Peyer's patch (tissue), 4 donors: ENCODE results near the gene APPL2.

Experiments
- POLR2A ChIP-seq, 2 donors: fragments of 450-650 bp; IDR thresholded peaks; one replicate each; pipeline ENCODE4 v1.5.1; 2017; ENCODE audit warnings: antibody characterized with exemption in 2 of 2, mild to moderate bottlenecking in 2 of 2, moderate library complexity in 2 of 2
- TF ChIP-seq, protein P1 (sequence below), 6 experiments: fragments of 450-650 bp in 4 of 6; fragments of 200-600 bp in 2 of 6; sonication (generic) in 1 of 6; IDR thresholded peaks; one replicate each; pipeline ENCODE4 v1.5.1; 2017 to 2019; ENCODE audit warnings: antibody characterized with exemption in 6 of 6, mild to moderate bottlenecking in 3 of 6, moderate library complexity in 1 of 6

DNA sequence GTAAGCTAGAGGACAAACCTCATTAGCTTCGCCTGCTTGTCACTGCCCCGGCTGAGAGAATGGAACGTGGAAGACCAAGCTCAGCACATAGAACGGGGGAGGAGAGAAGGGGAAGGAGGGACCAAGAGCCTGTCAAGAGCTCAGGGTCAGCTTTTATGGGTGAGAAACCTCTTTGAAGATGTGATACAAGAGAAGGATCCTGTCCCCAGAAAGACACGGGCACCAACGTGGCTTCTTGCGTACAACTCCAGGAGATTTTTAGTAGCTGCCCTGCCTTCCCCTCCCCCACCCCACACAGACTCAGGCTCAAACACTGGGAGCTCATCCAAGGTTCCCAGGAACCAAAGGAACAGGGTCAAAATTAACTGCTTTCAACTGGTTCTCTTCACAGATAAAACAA is 34.7 kb downstream of the APPL2 start:
- TF ChIP-seq, protein P1, sequence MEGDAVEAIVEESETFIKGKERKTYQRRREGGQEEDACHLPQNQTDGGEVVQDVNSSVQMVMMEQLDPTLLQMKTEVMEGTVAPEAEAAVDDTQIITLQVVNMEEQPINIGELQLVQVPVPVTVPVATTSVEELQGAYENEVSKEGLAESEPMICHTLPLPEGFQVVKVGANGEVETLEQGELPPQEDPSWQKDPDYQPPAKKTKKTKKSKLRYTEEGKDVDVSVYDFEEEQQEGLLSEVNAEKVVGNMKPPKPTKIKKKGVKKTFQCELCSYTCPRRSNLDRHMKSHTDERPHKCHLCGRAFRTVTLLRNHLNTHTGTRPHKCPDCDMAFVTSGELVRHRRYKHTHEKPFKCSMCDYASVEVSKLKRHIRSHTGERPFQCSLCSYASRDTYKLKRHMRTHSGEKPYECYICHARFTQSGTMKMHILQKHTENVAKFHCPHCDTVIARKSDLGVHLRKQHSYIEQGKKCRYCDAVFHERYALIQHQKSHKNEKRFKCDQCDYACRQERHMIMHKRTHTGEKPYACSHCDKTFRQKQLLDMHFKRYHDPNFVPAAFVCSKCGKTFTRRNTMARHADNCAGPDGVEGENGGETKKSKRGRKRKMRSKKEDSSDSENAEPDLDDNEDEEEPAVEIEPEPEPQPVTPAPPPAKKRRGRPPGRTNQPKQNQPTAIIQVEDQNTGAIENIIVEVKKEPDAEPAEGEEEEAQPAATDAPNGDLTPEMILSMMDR (IDR thresholded peaks at IDR 0.05): no peak
- no peak for TF ChIP-seq POLR2A (IDR thresholded peaks at IDR 0.05)
